Measurements from ENCODE around the gene GRIN3B.

DNA sequence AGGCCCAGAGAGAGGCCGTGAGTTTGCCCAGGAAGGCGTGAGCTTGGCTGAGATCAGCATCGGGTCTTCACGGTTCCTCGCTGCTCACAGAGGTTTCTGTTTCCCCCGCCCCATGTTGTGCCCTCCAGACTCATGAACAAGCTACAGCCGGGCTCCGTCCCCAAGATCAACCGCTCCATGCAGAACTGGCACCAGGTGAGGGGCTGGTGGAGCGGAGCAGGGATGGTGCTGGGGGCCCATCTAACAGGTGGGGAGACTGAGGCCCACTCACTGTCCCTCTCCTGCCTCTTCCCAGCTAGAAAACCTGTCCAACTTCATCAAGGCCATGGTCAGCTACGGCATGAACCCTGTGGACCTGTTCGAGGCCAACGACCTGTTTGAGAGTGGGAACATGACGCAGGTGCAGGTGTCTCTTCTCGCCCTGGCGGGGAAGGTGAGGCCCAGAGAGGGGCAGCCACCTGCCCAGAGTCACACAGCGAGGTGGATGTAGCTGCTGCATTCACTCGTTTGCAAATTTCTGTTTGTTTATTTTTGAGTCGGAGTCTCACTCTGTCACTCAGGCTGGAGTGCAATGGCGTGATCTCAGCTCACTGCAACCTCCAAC is 32.1 kb downstream of the GRIN3B start:
- TF ChIP-seq EGR1 (IDR thresholded peaks at IDR 0.05) (no peak), EP300 (IDR thresholded peaks at IDR 0.05; ENCODE audit: borderline replicate concordance) (no peak), MAX (IDR thresholded peaks at IDR 0.05) (no peak), YY1 (IDR thresholded peaks at IDR 0.05; ENCODE audit: low read depth) (no peak), RAD21 (IDR thresholded peaks at IDR 0.05; ENCODE audit: low read depth) (no peak), TAF1 (IDR thresholded peaks at IDR 0.05; ENCODE audit: low read depth) (no peak)
- TF ChIP-seq, protein P1, sequence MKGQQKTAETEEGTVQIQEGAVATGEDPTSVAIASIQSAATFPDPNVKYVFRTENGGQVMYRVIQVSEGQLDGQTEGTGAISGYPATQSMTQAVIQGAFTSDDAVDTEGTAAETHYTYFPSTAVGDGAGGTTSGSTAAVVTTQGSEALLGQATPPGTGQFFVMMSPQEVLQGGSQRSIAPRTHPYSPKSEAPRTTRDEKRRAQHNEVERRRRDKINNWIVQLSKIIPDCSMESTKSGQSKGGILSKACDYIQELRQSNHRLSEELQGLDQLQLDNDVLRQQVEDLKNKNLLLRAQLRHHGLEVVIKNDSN (IDR thresholded peaks at IDR 0.05): no peak
